Body of pancreas (tissue), 4 donors: ENCODE measurements around the gene TNFRSF12A. TPM values are rescaled to one million over a fixed set of nuclear protein-coding genes. Genes with fewer than 3 reads are reported as not detected.

Source experiments
- ATAC-seq: fragments of 150-250 bp; one replicate; pipeline ENCODE4 v1.9.1; 2016
- DNase-seq, 4 donors: peaks; one replicate each; pipeline ENCODE4 v3.0.0-alpha.2; 2019
- H3K27ac ChIP-seq, 4 donors: fragments of 200-600 bp; sonication (generic); 1 replicate in 3 of 4; 2 replicates in 1 of 4; pipeline versions ENCODE4 v1.5.1 to v1.6.1; 2016 to 2019; ENCODE audit warnings: mild to moderate bottlenecking in 1 of 4, mixed read lengths in 1 of 4, moderate library complexity in 1 of 4
- H3K27me3 ChIP-seq, 2 donors: fragments of 200-600 bp; sonication (generic); one replicate each; pipeline ENCODE4 v1.6.0; 2016; ENCODE audit warnings: mild to moderate bottlenecking in 1 of 2
- H3K36me3 ChIP-seq, 2 donors: fragments of 200-600 bp; sonication (generic); replicated peaks in 1 of 2; 2 replicates each; pipeline ENCODE4 v1.5.1; 2016; ENCODE audit warnings: low read depth in 2 of 2; ENCODE audit not compliant: insufficient read depth in 1 of 2
- H3K4me1 ChIP-seq: fragments of 200-600 bp; sonication (generic); one replicate; pipeline ENCODE4 v1.6.0; 2016
- H3K4me3 ChIP-seq, 2 donors: fragments of 200-600 bp; sonication (generic); 1 replicate in 1 of 2; 2 replicates in 1 of 2; pipeline ENCODE4 v1.5.1; 2016 to 2019
- H3K9me3 ChIP-seq, 3 donors: fragments of 200-600 bp; sonication (generic); 1 replicate in 2 of 3; 2 replicates in 1 of 3; pipeline ENCODE4 v1.5.1; 2016
- POLR2A ChIP-seq, 3 donors: fragments of 450-650 bp; IDR thresholded peaks; one replicate each; pipeline ENCODE4 v1.6.1; 2016; ENCODE audit warnings: antibody characterized with exemption in 3 of 3, mild to moderate bottlenecking in 2 of 3
- WGBS, 2 donors: methylation state at CpG; one replicate each; pipeline ENCODE4 v1.1.5; 2017; 5-methylcytosine and 5-hydroxymethylcytosine counted together
- intact Hi-C: fragments of 100-400 bp; cut with DNase I; formaldehyde crosslinking; loops from one replicate; pipeline ENCODE4 v1.15.1; 2023
- total RNA-seq, 2 donors: library from RNA; depleted of rRNA; stranded (reverse); fragments of >200 nt; gene quantifications; one replicate each; pipeline ENCODE4 v1.1.0, GENCODE V29; 2016
- TF ChIP-seq, protein P1 (sequence below), 7 experiments: fragments of 450-650 bp in 4 of 7; fragments of 200-600 bp in 3 of 7; sonication (generic) in 3 of 7; IDR thresholded peaks; one replicate each; pipeline ENCODE4 v1.5.1; 2016 to 2019; ENCODE audit warnings: antibody characterized with exemption in 7 of 7

The TNFRSF12A gene, protein sequence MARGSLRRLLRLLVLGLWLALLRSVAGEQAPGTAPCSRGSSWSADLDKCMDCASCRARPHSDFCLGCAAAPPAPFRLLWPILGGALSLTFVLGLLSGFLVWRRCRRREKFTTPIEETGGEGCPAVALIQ
- 100 to 1,000 TPM; 132 to 229 TPM for total RNA-seq

DNA sequence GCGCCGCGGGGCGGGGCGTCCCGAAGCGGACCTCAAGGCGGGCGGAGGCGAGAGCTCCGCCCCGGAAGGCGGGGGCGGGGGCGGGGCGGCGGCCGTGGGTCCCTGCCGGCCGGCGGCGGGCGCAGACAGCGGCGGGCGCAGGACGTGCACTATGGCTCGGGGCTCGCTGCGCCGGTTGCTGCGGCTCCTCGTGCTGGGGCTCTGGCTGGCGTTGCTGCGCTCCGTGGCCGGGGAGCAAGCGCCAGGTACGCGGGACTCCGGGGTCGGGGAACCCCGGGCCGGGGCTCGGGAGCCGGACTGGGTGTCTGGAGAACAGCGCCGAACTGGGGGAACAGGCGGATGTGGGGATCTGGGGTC, at the start of gene TNFRSF12A:
TSS of gene TNFRSF12A (plus strand) at position 122 of the 357 bp plus-strand sequence. CDS start at position 152, 30 bp downstream.
- H3K27ac ChIP-seq: peak within 1 kb of the TSS; percentile 98 to 100 (median 100)
- WGBS, 2 donors: 2% methylated on average over 28 of the region's 49 CpGs; no CpG with 5 or more reads in 1 of the 2 donors
- ATAC-seq: peak; percentile 50
- no peaks in the 10 kb centered on the region for H3K9me3 ChIP-seq
- no peaks in the 10 kb centered on the region for H3K36me3 ChIP-seq
- TF ChIP-seq, protein P1, sequence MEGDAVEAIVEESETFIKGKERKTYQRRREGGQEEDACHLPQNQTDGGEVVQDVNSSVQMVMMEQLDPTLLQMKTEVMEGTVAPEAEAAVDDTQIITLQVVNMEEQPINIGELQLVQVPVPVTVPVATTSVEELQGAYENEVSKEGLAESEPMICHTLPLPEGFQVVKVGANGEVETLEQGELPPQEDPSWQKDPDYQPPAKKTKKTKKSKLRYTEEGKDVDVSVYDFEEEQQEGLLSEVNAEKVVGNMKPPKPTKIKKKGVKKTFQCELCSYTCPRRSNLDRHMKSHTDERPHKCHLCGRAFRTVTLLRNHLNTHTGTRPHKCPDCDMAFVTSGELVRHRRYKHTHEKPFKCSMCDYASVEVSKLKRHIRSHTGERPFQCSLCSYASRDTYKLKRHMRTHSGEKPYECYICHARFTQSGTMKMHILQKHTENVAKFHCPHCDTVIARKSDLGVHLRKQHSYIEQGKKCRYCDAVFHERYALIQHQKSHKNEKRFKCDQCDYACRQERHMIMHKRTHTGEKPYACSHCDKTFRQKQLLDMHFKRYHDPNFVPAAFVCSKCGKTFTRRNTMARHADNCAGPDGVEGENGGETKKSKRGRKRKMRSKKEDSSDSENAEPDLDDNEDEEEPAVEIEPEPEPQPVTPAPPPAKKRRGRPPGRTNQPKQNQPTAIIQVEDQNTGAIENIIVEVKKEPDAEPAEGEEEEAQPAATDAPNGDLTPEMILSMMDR (IDR thresholded peaks at IDR 0.05): peak in 3 of 7 experiments; percentile 12 to 28 (median 26)
- peak; percentile 98 to 99 (median 99) for TF ChIP-seq POLR2A (IDR thresholded peaks at IDR 0.05)
- peak; percentile 86 to 90 (median 88) for DNase-seq
- peaks cover 61% of the 10 kb centered on the region for H3K4me1 ChIP-seq
- H3K4me3 ChIP-seq: peak within 1 kb of the TSS; percentile 24 to 97
- intact Hi-C loops: no loop called here
- no peaks in the 10 kb centered on the region for H3K27me3 ChIP-seq

DNA sequence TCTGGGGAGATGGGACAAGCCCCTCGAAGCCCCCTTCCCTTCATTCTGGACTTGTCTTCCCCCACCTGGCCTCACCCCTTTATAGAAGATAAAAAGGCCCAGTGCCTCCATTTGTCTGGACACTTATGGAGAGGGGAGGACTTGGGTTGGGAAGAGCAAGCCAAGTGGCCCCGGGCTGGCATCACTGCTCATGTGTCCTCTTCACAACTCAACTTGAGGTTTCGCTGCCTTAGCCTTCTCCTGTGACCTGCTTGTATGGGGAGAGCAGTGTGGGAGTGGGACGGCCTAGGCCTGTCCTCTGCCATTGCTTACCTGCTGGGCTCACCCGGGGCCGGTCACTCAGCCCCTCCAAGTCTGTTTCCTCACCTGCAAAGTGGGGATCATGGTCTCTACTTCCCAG, 49.6 kb upstream of the TNFRSF12A start:
- H3K36me3 ChIP-seq: no peaks in the 10 kb centered on the region
- no peak for DNase-seq
- peaks cover 41% of the 10 kb centered on the region for H3K4me1 ChIP-seq
- ATAC-seq: no peak
- H3K4me3 ChIP-seq: no peak overlapping the region
- WGBS, 2 donors: 79 to 83% methylated on average over 5 to 6 of the region's 6 CpGs
- peaks cover 0 to 22% of the 10 kb centered on the region in 2 donors for H3K27me3 ChIP-seq
- no peak for TF ChIP-seq POLR2A (IDR thresholded peaks at IDR 0.05)
- TF ChIP-seq, protein P1 (IDR thresholded peaks at IDR 0.05): no peak
- H3K27ac ChIP-seq: peak overlapping the region in 3 of 4 donors; percentile 66 to 73 (median 66)
- intact Hi-C loops: no loop called here
- no peaks in the 10 kb centered on the region for H3K9me3 ChIP-seq

- intact Hi-C loops: no loop called here
- Histone ChIP-seq H3K4me3 (no peak overlapping the region), H3K27ac (no peak overlapping the region), H3K9me3 (no peaks in the 10 kb centered on the region), H3K27me3 (peaks cover 0 to 20% of the 10 kb centered on the region in 2 donors), H3K36me3 (no peaks in the 10 kb centered on the region), H3K4me1 (peaks cover 47% of the 10 kb centered on the region)
- ATAC-seq: no peak
- TF ChIP-seq, protein P1 (IDR thresholded peaks at IDR 0.05): no peak
- no peak for TF ChIP-seq POLR2A (IDR thresholded peaks at IDR 0.05)
- DNase-seq: no peak
- WGBS, 2 donors: 96 to 98% methylated on average over 8 to 27 of the region's 35 CpGs
Measured at GRCh38 chr16:2971134-2971984, 48.8 kb upstream of the TNFRSF12A start.

DNA sequence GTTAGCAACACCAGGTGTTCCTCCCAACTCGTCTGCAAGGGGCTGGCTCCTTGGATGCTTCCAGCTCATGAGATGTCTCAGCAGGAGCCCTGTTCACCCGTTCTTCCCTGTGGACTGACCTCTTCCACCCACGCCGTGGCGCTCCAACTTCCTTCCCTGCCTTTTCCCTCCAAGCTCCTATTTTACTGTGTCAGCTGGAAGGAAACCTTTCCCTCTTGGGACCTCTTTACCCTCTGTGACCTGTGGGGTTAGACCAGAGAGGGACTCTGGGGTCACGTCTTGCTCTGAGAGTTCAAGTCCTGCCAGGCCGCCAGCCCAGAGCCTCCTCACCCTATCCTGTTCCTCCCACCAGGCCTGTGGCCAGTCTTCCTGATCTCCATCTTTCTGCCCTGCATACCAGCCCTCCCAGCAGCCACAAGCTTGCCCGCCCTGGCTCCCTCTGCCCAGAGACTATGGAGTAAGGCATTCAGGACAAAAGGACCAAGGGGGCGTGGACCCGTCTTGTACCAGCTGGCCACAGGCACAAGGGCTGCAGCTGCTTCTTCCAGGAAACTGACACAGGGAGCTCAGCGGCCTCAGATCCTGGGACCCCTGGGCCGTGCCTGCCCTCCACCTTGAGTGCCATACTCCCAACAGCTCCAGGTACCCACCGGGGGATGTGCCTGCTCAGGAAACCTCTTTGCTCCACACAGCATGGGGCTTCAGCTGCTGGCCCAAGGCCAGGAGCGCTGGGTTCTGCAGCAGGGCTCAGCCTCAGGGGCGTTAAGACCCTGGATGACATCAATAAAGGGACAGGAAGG, 48.0 kb upstream of the TNFRSF12A start:
- Histone ChIP-seq H3K9me3 (no peaks in the 10 kb centered on the region), H3K4me1 (peaks cover 48% of the 10 kb centered on the region), H3K36me3 (no peaks in the 10 kb centered on the region), H3K27ac (no peak overlapping the region), H3K27me3 (peaks cover 0 to 13% of the 10 kb centered on the region in 2 donors), H3K4me3 (no peak overlapping the region)
- 81 to 82% methylated on average over 13 to 14 of the region's 15 CpGs for WGBS, 2 donors
- TF ChIP-seq, protein P1 (IDR thresholded peaks at IDR 0.05): no peak
- no peak for TF ChIP-seq POLR2A (IDR thresholded peaks at IDR 0.05)
- ATAC-seq: no peak
- no peak for DNase-seq
- intact Hi-C loops: no loop called here
